Measurements from ENCODE around the gene ZNF284.

DNA sequence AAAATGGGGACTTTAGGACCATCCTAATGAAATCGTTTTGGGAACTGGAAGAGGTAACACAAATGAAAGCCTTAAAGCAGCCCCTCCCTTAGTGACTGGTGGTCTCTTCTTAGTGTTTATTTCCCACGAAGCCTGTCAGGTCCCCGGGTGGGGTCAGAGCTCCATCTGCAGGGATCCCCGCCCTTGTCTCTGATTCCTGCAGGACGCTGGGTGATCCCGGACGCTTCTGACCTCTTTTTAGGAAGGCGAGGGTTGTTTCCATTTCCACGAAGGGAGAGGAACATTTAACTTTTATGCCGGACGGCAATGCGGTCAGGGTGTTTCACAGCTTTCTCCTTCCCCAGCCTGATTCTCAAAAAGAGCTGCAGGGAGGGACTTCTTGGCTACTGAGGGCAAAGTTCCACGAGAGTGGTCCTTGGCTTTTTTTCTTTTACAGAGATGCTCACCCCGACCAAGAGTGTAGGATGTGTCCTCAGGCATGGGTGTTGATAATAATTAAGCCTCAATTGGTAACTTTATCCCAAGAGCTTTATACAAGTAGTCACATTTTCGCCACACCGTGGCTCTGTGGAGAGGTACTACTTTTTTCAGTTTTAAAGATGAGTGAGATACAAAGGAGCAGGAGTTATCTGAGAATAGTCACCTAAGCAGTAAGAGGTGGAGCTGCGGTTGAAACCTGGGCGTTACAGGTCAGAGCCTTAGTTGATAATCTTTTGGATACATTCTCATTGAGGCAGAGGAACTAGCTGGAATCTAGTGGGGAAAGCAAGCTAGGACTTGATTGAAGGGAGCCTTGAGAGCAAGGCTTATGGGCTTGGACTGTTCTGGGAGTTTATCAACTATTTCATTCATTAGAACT lies 813 bp downstream of the ZNF284 start:
- TF ChIP-seq EP300 (IDR thresholded peaks at IDR 0.05), result no peak
- no peak for TF ChIP-seq POLR2A (IDR thresholded peaks at IDR 0.05)
